ENCODE measurements around the gene SGPL1. TPM values are rescaled to one million over a fixed set of nuclear protein-coding genes. Genes with fewer than 3 reads are reported as not detected.

The SGPL1 gene, protein sequence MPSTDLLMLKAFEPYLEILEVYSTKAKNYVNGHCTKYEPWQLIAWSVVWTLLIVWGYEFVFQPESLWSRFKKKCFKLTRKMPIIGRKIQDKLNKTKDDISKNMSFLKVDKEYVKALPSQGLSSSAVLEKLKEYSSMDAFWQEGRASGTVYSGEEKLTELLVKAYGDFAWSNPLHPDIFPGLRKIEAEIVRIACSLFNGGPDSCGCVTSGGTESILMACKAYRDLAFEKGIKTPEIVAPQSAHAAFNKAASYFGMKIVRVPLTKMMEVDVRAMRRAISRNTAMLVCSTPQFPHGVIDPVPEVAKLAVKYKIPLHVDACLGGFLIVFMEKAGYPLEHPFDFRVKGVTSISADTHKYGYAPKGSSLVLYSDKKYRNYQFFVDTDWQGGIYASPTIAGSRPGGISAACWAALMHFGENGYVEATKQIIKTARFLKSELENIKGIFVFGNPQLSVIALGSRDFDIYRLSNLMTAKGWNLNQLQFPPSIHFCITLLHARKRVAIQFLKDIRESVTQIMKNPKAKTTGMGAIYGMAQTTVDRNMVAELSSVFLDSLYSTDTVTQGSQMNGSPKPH
- total RNA-seq (2021; ENCODE audit: unreplicated experiment) (69.4 TPM), Bru-seq, nascent RNA (percentile 93 among the genes with signal in this experiment), BruChase-seq, experiment 1, labeled RNA remaining after a 6-hour chase (percentile 95 among the genes with signal in this experiment), BruChase-seq, experiment 2, labeled RNA remaining after a 2-hour chase (percentile 93 among the genes with signal in this experiment)
- polyA plus RNA-seq (2012), result 38.4 and 43.4 TPM in 2 replicates
- long read RNA-seq, full-length matches to known transcripts, result 6 of 67 reads
- long read RNA-seq, partial matches to known transcripts, result 10 of 67 reads
- long read RNA-seq, other reads (novel, unspliced or antisense), result 51 of 67 reads

DNA sequence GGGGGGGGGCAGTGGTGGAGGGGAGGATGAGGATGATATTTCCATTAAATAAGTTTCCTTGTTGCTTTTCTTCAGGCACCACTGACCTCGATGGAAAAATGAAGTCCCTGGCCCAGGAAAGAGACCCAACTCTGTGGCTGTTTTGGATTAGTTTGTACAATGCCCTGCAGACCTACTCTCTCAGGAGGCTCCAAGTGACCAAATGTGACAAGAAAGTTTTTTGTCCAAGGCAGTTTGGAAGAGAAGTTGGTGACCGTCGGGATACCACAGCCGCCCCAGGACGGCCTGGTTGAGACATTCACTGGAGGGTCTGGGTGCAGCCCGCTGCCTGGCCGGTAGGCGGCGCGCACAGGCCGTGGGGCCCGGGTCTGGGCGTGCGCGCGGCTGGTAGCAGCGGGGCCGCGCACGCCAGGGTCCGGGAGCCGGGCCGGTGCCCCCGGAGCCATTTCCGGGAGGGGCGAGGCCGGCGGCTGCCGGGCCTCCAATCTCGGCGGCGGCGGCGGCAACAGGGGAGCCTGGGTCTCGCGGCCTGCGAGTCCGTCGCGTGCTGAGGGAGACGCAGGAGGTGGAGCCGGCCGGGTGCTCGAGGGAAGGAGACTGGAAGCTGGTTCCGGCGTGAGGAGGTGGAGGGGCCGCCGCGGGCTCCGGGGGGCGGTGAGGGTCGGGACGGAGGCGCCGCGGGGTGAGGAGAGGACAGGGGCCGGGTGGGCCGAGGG, at the start of gene SGPL1:
Gene SGPL1, plus strand, starts transcription at position 445 of the 716 bp plus-strand sequence. CDS start 906 bp downstream, outside the sequence.
- Histone ChIP-seq H3K79me2 (ENCODE audit: insufficient read depth, low read length) (peaks cover 42% of the 10 kb centered on the region), H2AFZ (ENCODE audit: low read depth, low read length, poor library complexity, severe bottlenecking) (peak within 1 kb of the TSS; percentile 74), H3K27me3 (ENCODE audit: insufficient read depth, low read length) (no peaks in the 10 kb centered on the region), H3K4me1 (ENCODE audit: control insufficient read depth in 1 of 2, insufficient read depth in 2 of 2, low read length in 2 of 2) (peaks cover 9 to 17% of the 10 kb centered on the region in 2 experiments; a peak in 3 of 4 replicates), H3K9me2 (ENCODE audit: insufficient read depth) (no peaks in the 10 kb centered on the region), H3K9me3 (ENCODE audit: control insufficient read depth in 1 of 2, insufficient read depth in 1 of 2, low read depth in 1 of 2, low read length in 2 of 2) (no peaks in the 10 kb centered on the region), H3K27ac (ENCODE audit: low read depth, low read length) (peak within 1 kb of the TSS; percentile 89), H4K20me1 (ENCODE audit: insufficient read depth) (no peaks in the 10 kb centered on the region), H3K4me3 (replicated peaks in 1 of 2; ENCODE audit: low read depth in 1 of 2, low read length in 2 of 2) (peak within 1 kb of the TSS; percentile 77 to 81), H3K9ac (ENCODE audit: low read length) (peak within 1 kb of the TSS; percentile 72), H3K4me2 (ENCODE audit: low read length) (peak within 1 kb of the TSS; percentile 74), H3K36me3 (ENCODE audit: control insufficient read depth in 1 of 2, insufficient read depth in 2 of 2, low read length in 2 of 2) (peaks cover 0 to 8% of the 10 kb centered on the region in 2 experiments; a peak in 2 of 4 replicates)
- no TSS peak for BruUV-seq (replicated peaks)
- DNase-seq (ENCODE audit: low read depth, low spot score) (peak; percentile 55), ATAC-seq (peak; percentile 82)
- RAD21 ChIA-PET (ENCODE audit: low non-redundant PET in 1 of 2, low total read pairs in 2 of 2, uncharacterized antibody in 2 of 2, unreplicated experiment in 2 of 2), result no interaction called here
- intact Hi-C loops (cut with micrococcal nuclease), result loop anchor here (1.0 to 2.0 kb wide), 3 partner anchors 65 to 353 kb away; no protein-coding TSS in a partner anchor
- CTCF ChIA-PET, result interaction anchor here (1.3 kb wide), 1 partner anchor 46 kb away, joined by 4 read pairs; no protein-coding TSS in a partner anchor
- POLR2A ChIA-PET, result no interaction called here
- peak; percentile 27 for TF ChIP-seq POLR2A (IDR thresholded peaks at IDR 0.05; ENCODE audit: borderline replicate concordance, extremely low read depth, insufficient read depth, insufficient read length)
- TF ChIP-seq, protein P1, sequence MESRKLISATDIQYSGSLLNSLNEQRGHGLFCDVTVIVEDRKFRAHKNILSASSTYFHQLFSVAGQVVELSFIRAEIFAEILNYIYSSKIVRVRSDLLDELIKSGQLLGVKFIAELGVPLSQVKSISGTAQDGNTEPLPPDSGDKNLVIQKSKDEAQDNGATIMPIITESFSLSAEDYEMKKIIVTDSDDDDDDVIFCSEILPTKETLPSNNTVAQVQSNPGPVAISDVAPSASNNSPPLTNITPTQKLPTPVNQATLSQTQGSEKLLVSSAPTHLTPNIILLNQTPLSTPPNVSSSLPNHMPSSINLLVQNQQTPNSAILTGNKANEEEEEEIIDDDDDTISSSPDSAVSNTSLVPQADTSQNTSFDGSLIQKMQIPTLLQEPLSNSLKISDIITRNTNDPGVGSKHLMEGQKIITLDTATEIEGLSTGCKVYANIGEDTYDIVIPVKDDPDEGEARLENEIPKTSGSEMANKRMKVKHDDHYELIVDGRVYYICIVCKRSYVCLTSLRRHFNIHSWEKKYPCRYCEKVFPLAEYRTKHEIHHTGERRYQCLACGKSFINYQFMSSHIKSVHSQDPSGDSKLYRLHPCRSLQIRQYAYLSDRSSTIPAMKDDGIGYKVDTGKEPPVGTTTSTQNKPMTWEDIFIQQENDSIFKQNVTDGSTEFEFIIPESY (IDR thresholded peaks at IDR 0.05; ENCODE audit: extremely low read depth, insufficient replicate concordance, low read length), result peak; percentile 64
- no peak for TF ChIP-seq EZH2 (IDR thresholded peaks at IDR 0.05)
- TF ChIP-seq POLR2AphosphoS5 (IDR thresholded peaks at IDR 0.05; ENCODE audit: low read depth, low read length), result peak; percentile 78
- TF ChIP-seq RAD21 (IDR thresholded peaks at IDR 0.05; ENCODE audit: low read depth), result peak; percentile 74
- TF ChIP-seq ELF1 (IDR thresholded peaks at IDR 0.05; ENCODE audit: borderline replicate concordance, low read depth), result no peak
- TF ChIP-seq, protein P2, sequence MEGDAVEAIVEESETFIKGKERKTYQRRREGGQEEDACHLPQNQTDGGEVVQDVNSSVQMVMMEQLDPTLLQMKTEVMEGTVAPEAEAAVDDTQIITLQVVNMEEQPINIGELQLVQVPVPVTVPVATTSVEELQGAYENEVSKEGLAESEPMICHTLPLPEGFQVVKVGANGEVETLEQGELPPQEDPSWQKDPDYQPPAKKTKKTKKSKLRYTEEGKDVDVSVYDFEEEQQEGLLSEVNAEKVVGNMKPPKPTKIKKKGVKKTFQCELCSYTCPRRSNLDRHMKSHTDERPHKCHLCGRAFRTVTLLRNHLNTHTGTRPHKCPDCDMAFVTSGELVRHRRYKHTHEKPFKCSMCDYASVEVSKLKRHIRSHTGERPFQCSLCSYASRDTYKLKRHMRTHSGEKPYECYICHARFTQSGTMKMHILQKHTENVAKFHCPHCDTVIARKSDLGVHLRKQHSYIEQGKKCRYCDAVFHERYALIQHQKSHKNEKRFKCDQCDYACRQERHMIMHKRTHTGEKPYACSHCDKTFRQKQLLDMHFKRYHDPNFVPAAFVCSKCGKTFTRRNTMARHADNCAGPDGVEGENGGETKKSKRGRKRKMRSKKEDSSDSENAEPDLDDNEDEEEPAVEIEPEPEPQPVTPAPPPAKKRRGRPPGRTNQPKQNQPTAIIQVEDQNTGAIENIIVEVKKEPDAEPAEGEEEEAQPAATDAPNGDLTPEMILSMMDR (IDR thresholded peaks at IDR 0.05 in 2 of 3, conservative IDR thresholded peaks at IDR 0.05 in 1 of 3; ENCODE audit: borderline replicate concordance in 1 of 3, insufficient read depth in 1 of 3, low read depth in 2 of 3, low read length in 2 of 3), result peak; percentile 50 to 87 (median 86); a peak in 5 of 6 replicates
- peak; percentile 62 for TF ChIP-seq YY1 (IDR thresholded peaks at IDR 0.05; ENCODE audit: extremely low read depth, insufficient replicate concordance, low read depth, low read length)
- TF ChIP-seq ZFX (IDR thresholded peaks at IDR 0.05), result peak; percentile 57; the same call in 1 of the 2 replicates
- TF ChIP-seq TCF7L2 (IDR thresholded peaks at IDR 0.05; ENCODE audit: borderline replicate concordance, extremely low read depth, insufficient read depth, insufficient read length), result no peak
- no peak for TF ChIP-seq CEBPB (IDR thresholded peaks at IDR 0.05; ENCODE audit: low read depth)
- TF ChIP-seq CBX3 (IDR thresholded peaks at IDR 0.05; ENCODE audit: low read depth), result 0 out of 2 replicates have a peak, but pooled peaks have one; percentile 38
- TF ChIP-seq SRF (IDR thresholded peaks at IDR 0.05; ENCODE audit: low read depth), result no peak
- TF ChIP-seq, protein P3, sequence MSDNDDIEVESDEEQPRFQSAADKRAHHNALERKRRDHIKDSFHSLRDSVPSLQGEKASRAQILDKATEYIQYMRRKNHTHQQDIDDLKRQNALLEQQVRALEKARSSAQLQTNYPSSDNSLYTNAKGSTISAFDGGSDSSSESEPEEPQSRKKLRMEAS (IDR thresholded peaks at IDR 0.05), result peak; percentile 13; the same call in 1 of the 2 replicates

All from HCT116 (cell line).